Mesodermal cell (in vitro differentiated cells): ENCODE measurements around the gene NBPF20.
"Not testable (repeated sequence)": the region's sequence is repeated elsewhere in the genome, so short reads cannot be mapped to it uniquely, and the experiment has no call there.

Source experiments
- H3K27ac ChIP-seq: 2 replicates; pipeline ENCODE4 v1.7.0; 2013; ENCODE audit warnings: mild to moderate bottlenecking, low read depth, low read length, moderate library complexity; ENCODE audit not compliant: severe bottlenecking
- H3K36me3 ChIP-seq: 2 replicates; pipeline ENCODE4 v1.7.1; 2013; ENCODE audit warnings: mild to moderate bottlenecking, low read length, moderate library complexity; ENCODE audit not compliant: control insufficient read depth, insufficient read depth
- H3K4me1 ChIP-seq: one replicate; pipeline ENCODE4 v1.7.1; 2013; ENCODE audit warnings: mild to moderate bottlenecking, low read length; ENCODE audit not compliant: insufficient read depth, control insufficient read depth, poor library complexity, severe bottlenecking
- H3K4me3 ChIP-seq: 2 replicates; pipeline ENCODE4 v1.7.0; 2013; ENCODE audit warnings: low read length, control low read depth, mild to moderate bottlenecking; ENCODE audit not compliant: insufficient read depth, poor library complexity, severe bottlenecking; ENCODE audit errors: extremely low read depth
- H3K9me3 ChIP-seq: 2 replicates; pipeline ENCODE4 v1.7.1; 2013; ENCODE audit warnings: mild to moderate bottlenecking, low read length, moderate library complexity; ENCODE audit not compliant: control insufficient read depth
- WGBS, 2 experiments: methylation state at CpG; one replicate each; pipeline ENCODE4 v1.1.5; 2013; ENCODE audit warnings: missing lambda C conversion rate in 2 of 2; ENCODE audit not compliant: insufficient coverage in 2 of 2; 5-methylcytosine and 5-hydroxymethylcytosine counted together

Gene NBPF20

DNA sequence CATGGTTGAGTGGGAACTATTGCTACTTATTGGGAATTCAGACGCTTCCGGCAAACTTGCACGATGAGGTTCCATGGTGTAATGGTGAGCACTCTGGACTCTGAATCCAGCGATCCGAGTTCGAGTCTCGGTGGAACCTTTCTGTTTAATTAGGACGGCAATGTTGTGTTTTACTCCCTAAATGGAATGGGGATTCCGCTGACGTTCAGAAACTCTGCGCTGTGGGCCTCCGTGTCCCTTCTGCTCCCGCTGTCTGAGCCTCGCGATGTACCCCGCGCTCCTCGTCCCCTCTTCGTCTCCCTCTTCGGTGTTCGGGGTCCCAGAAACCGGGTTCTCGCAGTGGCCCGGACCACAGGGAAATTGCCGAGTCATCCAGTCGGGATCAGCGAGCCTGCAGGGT, 34.2 kb upstream of the NBPF20 start:
- H3K27ac ChIP-seq, H3K9me3 ChIP-seq, H3K4me3 ChIP-seq, H3K4me1 ChIP-seq, H3K36me3 ChIP-seq: not testable (repeated sequence)
- WGBS, 2 experiments, result no CpG with 5 or more reads among the region's 27 CpGs

DNA sequence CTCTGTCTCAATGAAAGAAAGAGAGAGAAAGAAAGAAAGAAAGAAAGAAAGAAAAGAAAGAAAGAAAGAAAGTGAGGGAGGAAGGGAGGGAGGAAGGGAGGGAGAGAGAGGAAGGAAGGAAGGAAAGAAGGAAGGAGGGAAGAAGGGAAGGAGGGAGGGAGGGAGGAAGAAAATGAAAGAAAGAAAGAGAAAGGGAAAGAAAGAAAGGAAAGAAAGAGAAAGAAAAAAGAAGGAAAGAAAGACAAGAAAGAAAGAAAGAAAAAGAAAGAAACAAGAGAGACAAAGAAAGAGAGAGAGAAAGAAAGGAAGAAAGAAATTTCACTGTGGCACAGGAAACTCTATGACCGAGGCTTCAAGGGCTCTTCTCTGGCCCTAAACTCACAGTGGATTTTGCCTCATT, 33.7 kb upstream of the NBPF20 start:
- H3K36me3 ChIP-seq, H3K27ac ChIP-seq, H3K9me3 ChIP-seq, H3K4me3 ChIP-seq, H3K4me1 ChIP-seq: not testable (repeated sequence)
- WGBS, 2 experiments, result no CpG with 5 or more reads among the region's 1 CpG

DNA sequence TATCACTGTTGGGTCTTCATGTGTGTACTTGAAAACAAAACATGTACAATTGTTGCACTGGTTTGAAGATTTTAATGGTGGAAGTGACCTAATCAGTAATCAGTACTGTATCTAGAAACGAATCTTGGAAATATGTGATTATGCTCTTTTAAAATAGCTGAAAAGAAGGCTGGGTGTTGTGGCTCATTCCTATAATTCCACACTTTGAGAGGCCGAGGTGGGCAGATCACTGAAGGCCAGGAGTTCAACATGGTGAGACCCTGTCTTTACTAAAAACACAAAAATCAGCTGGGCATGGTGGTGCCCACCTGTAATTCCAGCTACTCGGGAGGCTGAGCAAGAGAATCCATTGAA, 29.4 kb upstream of the NBPF20 start:
- not testable (repeated sequence) for H3K36me3 ChIP-seq, H3K4me1 ChIP-seq, H3K27ac ChIP-seq, H3K4me3 ChIP-seq, H3K9me3 ChIP-seq
- no CpG with 5 or more reads among the region's 3 CpGs for WGBS, 2 experiments

- not testable (repeated sequence) for H3K4me3 ChIP-seq, H3K27ac ChIP-seq, H3K36me3 ChIP-seq, H3K9me3 ChIP-seq, H3K4me1 ChIP-seq
- 25 to 34% methylated on average over 20 of the region's 86 CpGs for WGBS, 2 experiments
Observed at GRCh38 chr1:145453873-145454823, 28.7 kb upstream of the NBPF20 start.

GRCh38 chr1:145452506-145452905, 27.1 kb upstream of the NBPF20 start:
- not testable (repeated sequence) for H3K9me3 ChIP-seq, H3K4me1 ChIP-seq, H3K27ac ChIP-seq, H3K36me3 ChIP-seq, H3K4me3 ChIP-seq
- 53% methylated on average over 2 of the region's 8 CpGs; no CpG with 5 or more reads in 1 of the 2 experiments for WGBS, 2 experiments

DNA sequence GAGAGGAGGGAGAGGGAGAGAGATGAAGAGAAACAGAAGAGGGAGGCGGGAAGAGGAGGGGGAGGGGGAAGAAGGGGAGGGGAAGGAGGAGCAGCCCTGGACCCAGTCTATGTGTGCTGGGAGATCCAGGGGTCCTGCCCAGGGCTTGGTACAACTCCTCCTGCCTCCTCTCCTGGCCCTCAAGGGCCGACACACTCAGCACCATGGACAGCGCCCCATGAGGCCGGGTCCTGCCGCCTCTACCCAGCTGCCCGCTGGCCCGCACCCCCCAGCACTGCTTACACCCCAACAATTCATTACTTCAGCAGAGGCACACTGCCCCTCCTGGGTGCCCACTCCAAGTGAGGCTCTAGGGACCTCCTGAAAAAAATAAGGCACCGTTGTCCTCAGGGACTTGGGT, 26.5 kb upstream of the NBPF20 start:
- not testable (repeated sequence) for H3K9me3 ChIP-seq, H3K4me3 ChIP-seq, H3K4me1 ChIP-seq, H3K36me3 ChIP-seq, H3K27ac ChIP-seq
- WGBS, 2 experiments, result 0% methylated on average over 2 of the region's 8 CpGs; no CpG with 5 or more reads in 1 of the 2 experiments

DNA sequence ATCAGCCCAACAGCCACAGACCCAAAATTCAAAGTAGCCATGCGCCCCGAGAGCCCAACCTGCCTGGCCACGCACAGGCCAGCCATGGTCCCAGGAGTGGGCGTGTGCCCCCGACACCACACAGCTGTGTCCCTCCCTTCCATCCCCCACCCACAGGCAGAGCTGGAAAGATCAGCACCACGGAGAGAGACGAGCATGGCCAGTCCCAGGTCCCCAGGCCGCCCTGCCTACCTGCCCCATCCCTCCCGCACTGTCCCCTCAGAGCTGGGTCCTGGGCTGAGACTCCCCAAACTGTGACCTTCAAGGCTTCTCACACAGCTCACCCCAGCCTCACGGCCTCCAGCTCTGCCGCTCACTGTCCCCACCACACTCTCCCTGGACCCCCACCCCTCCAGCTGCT, 19.8 kb upstream of the NBPF20 start:
- H3K9me3 ChIP-seq, H3K4me1 ChIP-seq, H3K4me3 ChIP-seq, H3K36me3 ChIP-seq, H3K27ac ChIP-seq: not testable (repeated sequence)
- 30% methylated on average over 2 of the region's 11 CpGs; no CpG with 5 or more reads in 1 of the 2 experiments for WGBS, 2 experiments

DNA sequence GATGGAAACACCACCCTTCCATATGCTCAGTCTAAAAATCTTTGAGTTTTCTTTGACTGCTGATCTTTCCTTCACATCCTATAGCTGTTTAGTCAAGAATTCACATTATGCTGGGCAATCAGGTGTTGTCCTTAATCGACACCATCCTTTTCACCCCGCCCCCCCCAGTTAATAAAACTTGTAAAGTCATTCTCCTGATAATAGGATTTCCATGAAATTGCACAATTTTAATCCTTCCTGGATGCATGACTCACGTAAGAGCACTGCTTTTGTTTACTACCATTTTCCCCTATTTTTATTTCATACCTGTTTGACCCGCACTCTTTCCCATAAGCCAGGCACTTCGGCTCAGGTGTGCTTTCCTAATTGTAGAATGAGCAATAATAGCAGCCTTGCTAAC, 16.9 kb upstream of the NBPF20 start:
- H3K36me3 ChIP-seq, H3K4me3 ChIP-seq, H3K4me1 ChIP-seq, H3K27ac ChIP-seq, H3K9me3 ChIP-seq: not testable (repeated sequence)
- 20 to 83% methylated on average over 1 of the region's 5 CpGs for WGBS, 2 experiments

- peak overlapping the region; percentile 11 for H3K4me3 ChIP-seq
- WGBS, 2 experiments, result 6 to 8% methylated on average over 2 to 6 of the region's 61 CpGs
- not testable (repeated sequence) for H3K4me1 ChIP-seq
Observed at GRCh38 chr1:145431363-145432256, 6.2 kb upstream of the NBPF20 start.

GRCh38 chr1:145430830-145431229, 5.4 kb upstream of the NBPF20 start:
- WGBS, 2 experiments, result no CpG with 5 or more reads among the region's 15 CpGs
- peak overlapping the region; percentile 5 for H3K4me3 ChIP-seq

More at GRCh38 chr1:145431363-145432256, 6.2 kb upstream of the NBPF20 start:
- H3K36me3 ChIP-seq, H3K27ac ChIP-seq, H3K9me3 ChIP-seq: not testable (repeated sequence)

GRCh38 chr1:145429329-145429728, 3.9 kb upstream of the NBPF20 start:
- not testable (repeated sequence) for H3K36me3 ChIP-seq, H3K27ac ChIP-seq, H3K9me3 ChIP-seq, H3K4me3 ChIP-seq, H3K4me1 ChIP-seq
- WGBS, 2 experiments, result no CpG with 5 or more reads among the region's 1 CpG

More at GRCh38 chr1:145430830-145431229, 5.4 kb upstream of the NBPF20 start:
- H3K4me1 ChIP-seq, H3K36me3 ChIP-seq, H3K9me3 ChIP-seq, H3K27ac ChIP-seq: not testable (repeated sequence)
